Lower lobe of right lung (tissue), 1 donor: Measurements from ENCODE around the gene LIN9. TPM values are rescaled to one million over a fixed set of nuclear protein-coding genes. Genes with fewer than 3 reads are reported as not detected.

Source experiments
- total RNA-seq: library from RNA; stranded (reverse); fragmentation: NEBNext Ultra II Directional; extraction: Animal tissue kit (Norgen Biotek cat#: 25700); gene quantifications from one replicate; pipeline ENCODE4 v1.2.1, GENCODE V29; 2021
- donor health status: DM: no; HTN: yes; CAD: no; lungs with severe emphysema.

The LIN9 gene
- total RNA-seq, 1 donor from 2014 or later, result 3.5 TPM

Other genes with a start within 250 kb of the LIN9 start
- gene H3-3A, start 246.4 kb downstream of the LIN9 start, total RNA-seq, result 504 TPM
- 41.3 TPM for gene ACBD3, start 122.4 kb downstream of the LIN9 start, total RNA-seq
- gene MIXL1, start 85.5 kb downstream of the LIN9 start, total RNA-seq, result 0.38 TPM
- 59.2 TPM for gene PARP1, start 98.9 kb upstream of the LIN9 start, total RNA-seq
- gene STUM, start 239.6 kb upstream of the LIN9 start, total RNA-seq, result 0.83 TPM